Mammary epithelial cell (primary cell): ENCODE data around the gene BCR.

Source experiments
- EZH2 ChIP-seq: IDR thresholded peaks from 2 replicates; pipeline ENCODE4 v1.6.1; 2012; ENCODE audit warnings: low read length, inconsistent platforms, borderline replicate concordance
- TF ChIP-seq, protein P1 (sequence below), 2 donors: IDR thresholded peaks in 1 of 2; conservative IDR thresholded peaks in 1 of 2; 2 replicates each; pipeline ENCODE4 v1.5.1; 2011 to 2012; ENCODE audit warnings: inconsistent platforms in 2 of 2, low read length in 2 of 2, mild to moderate bottlenecking in 2 of 2, control low read depth in 1 of 2, low read depth in 1 of 2; ENCODE audit not compliant: insufficient read depth in 1 of 2; ENCODE audit errors: extremely low read depth in 1 of 2

DNA sequence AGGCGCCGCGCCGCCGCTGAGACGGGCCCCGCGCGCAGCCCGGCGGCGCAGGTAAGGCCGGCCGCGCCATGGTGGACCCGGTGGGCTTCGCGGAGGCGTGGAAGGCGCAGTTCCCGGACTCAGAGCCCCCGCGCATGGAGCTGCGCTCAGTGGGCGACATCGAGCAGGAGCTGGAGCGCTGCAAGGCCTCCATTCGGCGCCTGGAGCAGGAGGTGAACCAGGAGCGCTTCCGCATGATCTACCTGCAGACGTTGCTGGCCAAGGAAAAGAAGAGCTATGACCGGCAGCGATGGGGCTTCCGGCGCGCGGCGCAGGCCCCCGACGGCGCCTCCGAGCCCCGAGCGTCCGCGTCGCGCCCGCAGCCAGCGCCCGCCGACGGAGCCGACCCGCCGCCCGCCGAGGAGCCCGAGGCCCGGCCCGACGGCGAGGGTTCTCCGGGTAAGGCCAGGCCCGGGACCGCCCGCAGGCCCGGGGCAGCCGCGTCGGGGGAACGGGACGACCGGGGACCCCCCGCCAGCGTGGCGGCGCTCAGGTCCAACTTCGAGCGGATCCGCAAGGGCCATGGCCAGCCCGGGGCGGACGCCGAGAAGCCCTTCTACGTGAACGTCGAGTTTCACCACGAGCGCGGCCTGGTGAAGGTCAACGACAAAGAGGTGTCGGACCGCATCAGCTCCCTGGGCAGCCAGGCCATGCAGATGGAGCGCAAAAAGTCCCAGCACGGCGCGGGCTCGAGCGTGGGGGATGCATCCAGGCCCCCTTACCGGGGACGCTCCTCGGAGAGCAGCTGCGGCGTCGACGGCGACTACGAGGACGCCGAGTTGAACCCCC, 798 bp downstream of the BCR start:
- TF ChIP-seq, protein P1, sequence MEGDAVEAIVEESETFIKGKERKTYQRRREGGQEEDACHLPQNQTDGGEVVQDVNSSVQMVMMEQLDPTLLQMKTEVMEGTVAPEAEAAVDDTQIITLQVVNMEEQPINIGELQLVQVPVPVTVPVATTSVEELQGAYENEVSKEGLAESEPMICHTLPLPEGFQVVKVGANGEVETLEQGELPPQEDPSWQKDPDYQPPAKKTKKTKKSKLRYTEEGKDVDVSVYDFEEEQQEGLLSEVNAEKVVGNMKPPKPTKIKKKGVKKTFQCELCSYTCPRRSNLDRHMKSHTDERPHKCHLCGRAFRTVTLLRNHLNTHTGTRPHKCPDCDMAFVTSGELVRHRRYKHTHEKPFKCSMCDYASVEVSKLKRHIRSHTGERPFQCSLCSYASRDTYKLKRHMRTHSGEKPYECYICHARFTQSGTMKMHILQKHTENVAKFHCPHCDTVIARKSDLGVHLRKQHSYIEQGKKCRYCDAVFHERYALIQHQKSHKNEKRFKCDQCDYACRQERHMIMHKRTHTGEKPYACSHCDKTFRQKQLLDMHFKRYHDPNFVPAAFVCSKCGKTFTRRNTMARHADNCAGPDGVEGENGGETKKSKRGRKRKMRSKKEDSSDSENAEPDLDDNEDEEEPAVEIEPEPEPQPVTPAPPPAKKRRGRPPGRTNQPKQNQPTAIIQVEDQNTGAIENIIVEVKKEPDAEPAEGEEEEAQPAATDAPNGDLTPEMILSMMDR (conservative IDR thresholded peaks at IDR 0.05 in 1 of 2, IDR thresholded peaks at IDR 0.05 in 1 of 2; ENCODE audit: extremely low read depth in 1 of 2, insufficient read depth in 1 of 2, low read depth in 1 of 2, low read length in 2 of 2) = no peak
- no peak for TF ChIP-seq EZH2
